GM06990 (cell line): ENCODE data around the gene HDC.

Source experiments
- DNase-seq: peaks from one replicate; pipeline ENCODE4 v3.0.0-alpha.2; 2011; ENCODE audit not compliant: insufficient read length; ENCODE audit errors: extremely low read depth
- H3K27me3 ChIP-seq: replicated peaks from 2 replicates; pipeline ENCODE4 v1.6.0; 2011; ENCODE audit warnings: low read length; ENCODE audit not compliant: control insufficient read depth, insufficient read depth
- H3K36me3 ChIP-seq: 2 replicates; pipeline ENCODE4 v1.5.1; 2011; ENCODE audit warnings: low read length; ENCODE audit not compliant: control insufficient read depth, insufficient read depth
- H3K4me3 ChIP-seq: replicated peaks from 2 replicates; pipeline ENCODE4 v1.5.1; 2011; ENCODE audit warnings: low read depth, mild to moderate bottlenecking, control low read depth, low read length
- TF ChIP-seq, protein P1 (sequence below): IDR thresholded peaks from 2 replicates; pipeline ENCODE4 v1.5.1; 2011; ENCODE audit warnings: low read length, control low read depth, mild to moderate bottlenecking, inconsistent platforms; ENCODE audit not compliant: insufficient read depth, poor library complexity, severe bottlenecking

The HDC gene, protein sequence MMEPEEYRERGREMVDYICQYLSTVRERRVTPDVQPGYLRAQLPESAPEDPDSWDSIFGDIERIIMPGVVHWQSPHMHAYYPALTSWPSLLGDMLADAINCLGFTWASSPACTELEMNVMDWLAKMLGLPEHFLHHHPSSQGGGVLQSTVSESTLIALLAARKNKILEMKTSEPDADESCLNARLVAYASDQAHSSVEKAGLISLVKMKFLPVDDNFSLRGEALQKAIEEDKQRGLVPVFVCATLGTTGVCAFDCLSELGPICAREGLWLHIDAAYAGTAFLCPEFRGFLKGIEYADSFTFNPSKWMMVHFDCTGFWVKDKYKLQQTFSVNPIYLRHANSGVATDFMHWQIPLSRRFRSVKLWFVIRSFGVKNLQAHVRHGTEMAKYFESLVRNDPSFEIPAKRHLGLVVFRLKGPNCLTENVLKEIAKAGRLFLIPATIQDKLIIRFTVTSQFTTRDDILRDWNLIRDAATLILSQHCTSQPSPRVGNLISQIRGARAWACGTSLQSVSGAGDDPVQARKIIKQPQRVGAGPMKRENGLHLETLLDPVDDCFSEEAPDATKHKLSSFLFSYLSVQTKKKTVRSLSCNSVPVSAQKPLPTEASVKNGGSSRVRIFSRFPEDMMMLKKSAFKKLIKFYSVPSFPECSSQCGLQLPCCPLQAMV

GRCh38 chr15:50265620-50266019, at the start of gene HDC:
HDC (minus strand) TSS chr15:50265726; CDS start chr15:50265623, 103 bp downstream.
- TF ChIP-seq, protein P1, sequence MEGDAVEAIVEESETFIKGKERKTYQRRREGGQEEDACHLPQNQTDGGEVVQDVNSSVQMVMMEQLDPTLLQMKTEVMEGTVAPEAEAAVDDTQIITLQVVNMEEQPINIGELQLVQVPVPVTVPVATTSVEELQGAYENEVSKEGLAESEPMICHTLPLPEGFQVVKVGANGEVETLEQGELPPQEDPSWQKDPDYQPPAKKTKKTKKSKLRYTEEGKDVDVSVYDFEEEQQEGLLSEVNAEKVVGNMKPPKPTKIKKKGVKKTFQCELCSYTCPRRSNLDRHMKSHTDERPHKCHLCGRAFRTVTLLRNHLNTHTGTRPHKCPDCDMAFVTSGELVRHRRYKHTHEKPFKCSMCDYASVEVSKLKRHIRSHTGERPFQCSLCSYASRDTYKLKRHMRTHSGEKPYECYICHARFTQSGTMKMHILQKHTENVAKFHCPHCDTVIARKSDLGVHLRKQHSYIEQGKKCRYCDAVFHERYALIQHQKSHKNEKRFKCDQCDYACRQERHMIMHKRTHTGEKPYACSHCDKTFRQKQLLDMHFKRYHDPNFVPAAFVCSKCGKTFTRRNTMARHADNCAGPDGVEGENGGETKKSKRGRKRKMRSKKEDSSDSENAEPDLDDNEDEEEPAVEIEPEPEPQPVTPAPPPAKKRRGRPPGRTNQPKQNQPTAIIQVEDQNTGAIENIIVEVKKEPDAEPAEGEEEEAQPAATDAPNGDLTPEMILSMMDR = no peak
- Histone ChIP-seq H3K27me3 (no peaks in the 10 kb centered on the region; the same call in 1 of the 2 replicates), H3K4me3 (no peak within 1 kb of the TSS), H3K36me3 (no peaks in the 10 kb centered on the region)
- no peak for DNase-seq

GRCh38 chr15:50312636-50313035, 47.1 kb upstream of the HDC start:
- H3K36me3 ChIP-seq = no peaks in the 10 kb centered on the region
- no peak for DNase-seq
- TF ChIP-seq, protein P1 = no peak
- no peak overlapping the region for H3K4me3 ChIP-seq
- H3K27me3 ChIP-seq = no peaks in the 10 kb centered on the region

- Histone ChIP-seq H3K4me3 (no peak overlapping the region), H3K36me3 (no peaks in the 10 kb centered on the region), H3K27me3 (no peaks in the 10 kb centered on the region)
- TF ChIP-seq, protein P1 = no peak
- DNase-seq = no peak
Observed at GRCh38 chr15:50307799-50308198, 42.3 kb upstream of the HDC start.

DNA sequence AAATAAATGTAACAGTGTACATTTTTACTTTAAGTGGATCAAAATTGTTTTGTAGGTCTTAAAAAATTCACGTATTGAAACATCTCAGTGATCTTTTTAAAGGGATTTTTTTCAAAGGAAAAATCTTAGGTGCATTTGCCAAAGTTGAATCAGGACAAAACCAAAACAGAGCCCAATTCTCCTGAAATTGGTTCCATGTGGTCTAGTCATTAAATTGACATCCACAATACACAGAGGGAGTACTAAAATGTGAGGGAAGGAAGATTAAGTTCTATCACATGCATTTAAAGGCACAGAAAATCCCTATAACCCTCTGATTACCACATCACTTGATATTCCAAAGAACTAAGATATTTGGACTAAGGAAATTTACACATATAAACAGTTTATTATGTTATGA, 39.3 kb upstream of the HDC start:
- TF ChIP-seq, protein P1 = no peak
- Histone ChIP-seq H3K36me3 (no peaks in the 10 kb centered on the region), H3K4me3 (no peak overlapping the region), H3K27me3 (no peaks in the 10 kb centered on the region)
- DNase-seq = no peak

DNA sequence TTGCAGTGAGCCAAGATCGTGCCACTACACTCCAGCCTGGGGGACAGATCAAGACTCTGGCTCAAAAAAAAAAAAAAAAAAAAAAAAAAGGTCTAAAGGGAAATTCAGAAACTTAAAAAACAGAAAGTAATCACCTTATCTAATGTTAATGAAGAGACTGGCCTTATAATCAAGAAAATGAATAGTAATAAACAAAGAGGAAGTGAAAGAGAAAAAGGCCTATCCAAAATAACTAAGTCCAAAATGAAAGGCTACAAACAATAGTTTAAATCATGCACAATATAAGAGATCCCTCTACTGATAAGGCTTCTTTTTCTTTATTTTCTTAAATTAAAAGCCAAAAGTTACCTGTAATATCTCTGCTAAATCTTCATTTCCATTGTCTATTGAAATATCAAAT, 37.1 kb upstream of the HDC start:
- TF ChIP-seq, protein P1 = no peak
- Histone ChIP-seq H3K27me3 (no peaks in the 10 kb centered on the region), H3K36me3 (no peaks in the 10 kb centered on the region; the same call in 1 of the 2 replicates), H3K4me3 (no peak overlapping the region)
- peak; percentile 37 for DNase-seq
